HG03196 (cell line): ENCODE results near the gene SCNM1.
A peak's percentile ranks its signal among the peaks of the same experiment; 100 is the strongest.
"Not testable (repeated sequence)": the region's sequence is repeated elsewhere in the genome, so short reads cannot be mapped to it uniquely, and the experiment has no call there.

ENCODE experiments used
- ATAC-seq: cut with Tn5 transposase; IDR thresholded peaks from one replicate; pipeline ENCODE4 v1.9.1; 2021; ENCODE audit not compliant: unreplicated experiment

The SCNM1 gene

GRCh38 chr1:151192047-151192446, 26.1 kb downstream of the SCNM1 start:
- ATAC-seq: no peak

GRCh38 chr1:151193304-151193703, 27.4 kb downstream of the SCNM1 start:
- ATAC-seq: no peak

GRCh38 chr1:151193856-151194255, 27.9 kb downstream of the SCNM1 start:
- ATAC-seq: no peak

- ATAC-seq: not testable (repeated sequence)
Observed at GRCh38 chr1:151194894-151195594, 29.1 kb downstream of the SCNM1 start.

GRCh38 chr1:151196292-151196800, 30.4 kb downstream of the SCNM1 start:
- no peak for ATAC-seq

GRCh38 chr1:151197863-151198253, 31.9 kb downstream of the SCNM1 start:
- no peak for ATAC-seq

GRCh38 chr1:151198254-151199127, 32.5 kb downstream of the SCNM1 start, which contains the start of gene PIP5K1A:
TSS of gene PIP5K1A (plus strand) at chr1:151198552. CDS start at chr1:151198997, 445 bp downstream.
- peak; percentile 81 for ATAC-seq

GRCh38 chr1:151199873-151200581, 34.1 kb downstream of the SCNM1 start:
- ATAC-seq: no peak

- not testable (repeated sequence) for ATAC-seq
Observed at GRCh38 chr1:151205381-151205965, 39.5 kb downstream of the SCNM1 start.

- no peak for ATAC-seq
Observed at GRCh38 chr1:151210830-151211229, 44.9 kb downstream of the SCNM1 start.

- no peak for ATAC-seq
Observed at GRCh38 chr1:151211972-151212705, 46.2 kb downstream of the SCNM1 start.

- ATAC-seq: no peak
Observed at GRCh38 chr1:151213560-151213959, 47.6 kb downstream of the SCNM1 start.
